ENCODE results near the gene TOP2A.
A peak's percentile ranks its signal among the peaks of the same experiment; 100 is the strongest.
"Not testable (repeated sequence)": the region's sequence is repeated elsewhere in the genome, so short reads cannot be mapped to it uniquely, and the experiment has no call there.

The TOP2A gene

DNA sequence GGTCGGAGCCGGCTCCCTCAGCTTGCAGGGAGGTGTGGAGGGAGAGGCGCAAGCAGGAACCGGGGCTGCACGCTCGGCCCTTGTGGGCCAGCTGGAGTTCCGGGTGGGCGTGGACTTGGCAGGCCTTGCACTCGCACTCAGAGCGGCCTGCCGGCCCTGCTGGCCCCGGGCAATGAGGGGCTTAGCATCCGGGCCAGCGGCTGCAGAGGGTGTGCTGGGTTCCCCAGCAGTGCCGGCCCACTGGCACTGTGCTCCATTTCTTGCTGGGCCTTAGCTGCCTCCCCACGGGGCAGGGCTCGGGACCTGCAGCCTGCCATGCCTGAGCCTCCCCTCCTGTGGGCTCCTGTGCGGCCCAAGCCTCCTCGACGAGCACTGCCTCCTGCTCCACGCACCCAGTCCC lies 41.9 kb downstream of the TOP2A start:
- not testable (repeated sequence) for DNase-seq (ENCODE audit: low spot score)

DNA sequence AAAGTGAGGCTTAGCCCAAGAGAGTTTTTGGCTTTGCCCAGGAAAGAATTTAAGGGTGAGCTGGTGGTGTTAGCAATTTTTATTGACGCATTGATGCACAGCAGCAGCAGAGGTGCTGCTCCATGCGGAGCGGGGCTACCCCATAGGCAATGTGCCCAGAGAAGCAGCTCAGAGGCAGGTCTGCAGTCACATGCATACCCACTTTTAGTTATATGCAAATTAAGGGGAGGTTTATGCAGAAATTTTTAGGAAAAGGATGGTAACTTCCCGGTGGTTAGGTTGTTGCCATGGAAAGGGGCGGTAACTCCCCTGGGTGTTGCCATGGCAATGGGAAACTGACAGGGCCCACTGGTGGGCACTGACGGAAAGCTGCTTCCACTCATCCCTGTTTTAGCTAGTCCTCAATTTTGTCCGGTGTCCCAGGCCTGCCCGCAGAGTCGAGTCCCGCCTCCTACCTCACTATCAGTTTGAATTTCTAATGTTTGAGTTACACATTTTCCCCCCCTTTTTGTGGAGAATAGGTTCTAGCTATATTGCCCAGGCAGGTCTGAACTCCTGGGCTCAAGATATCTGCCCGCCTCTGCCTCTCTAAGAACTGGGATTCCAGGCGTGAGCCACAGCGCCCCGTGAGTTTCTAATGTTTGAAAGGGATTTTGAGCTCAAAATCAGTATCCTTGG lies 42.7 kb downstream of the TOP2A start:
- no peak for DNase-seq (ENCODE audit: low spot score)

DNA sequence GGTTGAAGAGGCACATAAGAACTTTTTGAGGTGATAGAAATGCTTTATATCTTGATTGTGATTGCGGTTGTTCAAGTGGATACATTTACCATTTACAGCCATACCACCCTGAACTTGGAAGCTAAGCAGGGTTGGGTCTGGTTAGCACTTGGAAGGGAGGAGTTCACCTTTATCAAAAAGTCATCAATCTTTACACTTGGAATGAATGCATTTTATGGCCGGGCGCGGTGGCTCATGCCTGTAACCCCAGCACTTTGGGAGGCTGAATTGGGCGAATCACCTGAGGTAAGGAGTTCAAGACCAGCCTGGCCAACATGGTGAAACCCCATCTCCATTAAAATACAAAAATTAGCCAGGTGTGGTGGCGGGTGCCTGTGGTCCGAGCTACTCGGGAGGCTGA lies 43.7 kb downstream of the TOP2A start:
- no peak for DNase-seq (ENCODE audit: low spot score)

- DNase-seq (ENCODE audit: low spot score), result no peak
Measured at GRCh38 chr17:40373324-40373723, 44.4 kb downstream of the TOP2A start.

DNA sequence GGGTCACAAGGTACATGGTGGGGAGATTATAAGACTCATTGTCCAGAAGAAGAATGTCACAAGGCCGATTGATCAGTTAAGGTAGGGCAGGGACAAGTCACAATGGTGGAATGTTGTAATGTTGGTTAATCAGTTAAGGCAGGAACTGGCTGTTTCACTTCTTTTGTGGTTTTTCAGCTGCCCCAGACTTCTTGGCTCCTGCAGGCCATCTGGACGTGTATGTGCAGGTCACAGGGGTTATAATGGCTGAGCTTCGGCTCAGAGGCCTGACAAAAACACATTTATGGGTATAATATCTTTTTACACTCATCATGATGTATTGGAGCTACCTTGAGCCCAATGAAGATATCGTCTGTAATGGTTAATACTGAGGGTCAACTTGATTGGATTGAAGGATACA lies 45.1 kb downstream of the TOP2A start:
- DNase-seq (ENCODE audit: low spot score), result not testable (repeated sequence)

- DNase-seq (ENCODE audit: low spot score), result no peak
Measured at GRCh38 chr17:40372031-40372430, 45.7 kb downstream of the TOP2A start.

- no peak for DNase-seq (ENCODE audit: low spot score)
Measured at GRCh38 chr17:40371261-40371929, 46.3 kb downstream of the TOP2A start.

DNA sequence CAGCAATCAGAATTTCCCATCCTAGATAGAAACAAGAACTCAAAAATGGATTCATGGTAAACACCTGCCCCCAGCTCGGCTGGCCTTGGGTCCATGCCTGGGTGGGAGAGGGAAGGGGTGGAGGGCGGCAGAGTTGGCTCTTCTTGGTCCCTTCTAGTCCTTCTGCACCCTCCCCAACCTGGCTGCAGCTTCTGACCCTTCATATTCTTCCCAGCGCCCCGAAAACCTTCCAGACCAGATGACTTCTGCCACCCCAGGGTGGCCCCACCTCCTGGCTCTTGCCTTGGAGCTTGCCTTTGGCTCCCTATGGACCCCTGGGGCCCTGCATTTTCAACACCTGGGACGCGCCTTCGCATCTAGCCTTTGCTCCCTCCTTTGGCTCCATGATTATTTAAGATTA lies 47.8 kb downstream of the TOP2A start:
- DNase-seq (ENCODE audit: low spot score), result no peak

DNA sequence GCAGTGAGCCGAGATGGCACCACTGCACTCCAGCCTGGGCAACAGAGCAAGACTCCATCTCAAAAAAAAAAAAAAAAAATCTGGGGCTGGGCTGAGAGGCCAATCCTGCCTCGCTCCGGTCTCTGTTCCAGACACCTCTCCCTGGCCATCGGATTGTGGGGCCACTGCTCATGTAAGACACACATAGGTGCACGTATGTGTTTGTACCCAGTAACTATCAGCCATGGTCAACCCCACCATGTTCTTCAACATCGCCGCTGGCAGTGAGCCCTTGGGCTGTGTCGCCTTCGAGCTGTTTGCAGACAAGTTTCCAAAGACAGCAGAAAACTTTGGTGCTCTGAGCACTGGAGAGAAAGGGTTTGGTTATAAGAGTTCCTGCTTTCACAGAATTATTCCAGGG lies 50.0 kb downstream of the TOP2A start:
- not testable (repeated sequence) for DNase-seq (ENCODE audit: low spot score)

- DNase-seq (ENCODE audit: low spot score), result no peak
Measured at GRCh38 chr17:40366861-40367518, 50.7 kb downstream of the TOP2A start.

DNA sequence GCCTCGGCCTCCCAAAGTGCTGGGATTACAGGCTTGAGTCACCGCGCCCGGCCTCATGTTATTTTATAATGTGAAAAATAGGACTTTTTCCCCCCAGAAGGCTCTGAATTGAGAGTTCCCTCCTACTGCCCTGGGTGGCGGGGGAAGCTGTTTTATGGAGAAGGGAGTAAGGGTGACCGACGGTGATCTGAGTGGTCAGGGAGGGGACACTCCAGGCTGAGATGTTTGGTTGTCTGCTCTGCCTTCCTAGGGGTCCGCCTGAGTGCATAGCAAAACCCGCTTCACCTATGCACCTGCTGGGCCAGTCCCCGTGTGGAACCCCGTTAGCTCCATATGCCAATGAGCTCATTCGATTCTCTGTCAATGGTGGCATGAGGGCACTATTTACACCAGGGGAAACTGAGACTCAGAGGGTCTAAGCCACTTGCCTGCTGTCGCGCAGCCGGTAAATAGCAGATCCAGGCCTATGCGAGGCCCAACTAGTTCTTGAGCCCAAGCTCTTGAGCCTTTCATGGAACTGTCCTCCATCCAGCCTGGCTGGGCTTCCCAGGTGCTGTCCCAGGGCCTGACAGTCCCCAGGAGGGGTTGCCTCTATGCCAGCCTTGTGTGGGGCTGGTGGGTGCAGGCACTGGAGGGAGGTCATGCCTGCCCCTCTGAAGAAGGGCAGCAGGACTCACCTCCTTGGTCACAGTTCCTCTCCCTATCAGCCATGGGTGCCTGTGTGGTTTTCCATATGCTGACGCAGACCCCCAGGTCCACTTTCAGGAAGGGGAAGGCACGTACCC lies 51.4 kb downstream of the TOP2A start:
- no peak for DNase-seq (ENCODE audit: low spot score)

DNA sequence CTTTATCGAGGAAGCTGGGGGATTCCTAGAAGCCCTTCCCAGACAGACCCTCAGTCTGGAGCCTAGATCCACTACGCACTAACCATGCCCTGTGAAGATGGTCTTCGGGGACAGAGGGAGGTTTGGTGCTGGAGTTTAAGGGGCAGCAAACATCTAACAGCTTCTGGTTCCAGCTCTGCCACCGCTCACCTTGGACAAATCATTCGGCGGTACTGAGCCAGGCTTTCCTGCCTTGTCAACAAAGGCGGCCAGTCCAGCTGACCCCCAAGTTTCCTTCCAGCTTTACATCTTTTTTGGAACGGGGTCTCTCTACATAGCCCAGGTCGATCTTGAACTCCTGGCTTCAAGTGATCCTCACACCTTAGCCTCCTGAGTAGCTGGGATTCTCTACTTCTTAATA lies 52.8 kb downstream of the TOP2A start:
- no peak for DNase-seq (ENCODE audit: low spot score)

GRCh38 chr17:40364121-40364861 lies 53.4 kb downstream of the TOP2A start, which contains the start of gene GJD3:
GJD3 (minus strand) TSS chr17:40364737; CDS start chr17:40363815, 922 bp downstream.
- no peak for DNase-seq (ENCODE audit: low spot score)

GRCh38 chr17:40363111-40363827 lies 54.4 kb downstream of the TOP2A start:
- no peak for DNase-seq (ENCODE audit: low spot score)

DNA sequence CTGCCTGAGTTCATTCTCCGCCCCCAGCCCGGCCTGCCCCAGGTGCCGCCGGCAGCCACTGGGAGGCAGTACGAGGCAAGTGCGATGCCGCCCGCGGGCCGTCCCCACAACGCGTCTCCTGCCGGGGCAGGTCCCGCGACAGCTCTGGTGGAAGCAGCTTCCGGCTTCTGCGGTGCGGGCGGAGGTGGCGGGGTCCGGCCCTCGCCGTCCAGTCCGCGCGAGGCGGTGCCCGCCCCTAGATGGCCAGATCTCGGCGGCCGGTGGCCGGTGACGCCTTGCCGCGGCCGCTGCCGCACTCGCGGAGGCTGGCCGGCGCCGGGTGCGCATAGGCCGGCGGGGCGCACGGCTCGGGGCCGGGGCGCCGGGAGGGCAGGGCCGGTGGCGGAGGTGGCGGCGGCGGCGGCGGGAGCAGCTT lies 55.0 kb downstream of the TOP2A start:
- DNase-seq (ENCODE audit: low spot score), result no peak

DNA sequence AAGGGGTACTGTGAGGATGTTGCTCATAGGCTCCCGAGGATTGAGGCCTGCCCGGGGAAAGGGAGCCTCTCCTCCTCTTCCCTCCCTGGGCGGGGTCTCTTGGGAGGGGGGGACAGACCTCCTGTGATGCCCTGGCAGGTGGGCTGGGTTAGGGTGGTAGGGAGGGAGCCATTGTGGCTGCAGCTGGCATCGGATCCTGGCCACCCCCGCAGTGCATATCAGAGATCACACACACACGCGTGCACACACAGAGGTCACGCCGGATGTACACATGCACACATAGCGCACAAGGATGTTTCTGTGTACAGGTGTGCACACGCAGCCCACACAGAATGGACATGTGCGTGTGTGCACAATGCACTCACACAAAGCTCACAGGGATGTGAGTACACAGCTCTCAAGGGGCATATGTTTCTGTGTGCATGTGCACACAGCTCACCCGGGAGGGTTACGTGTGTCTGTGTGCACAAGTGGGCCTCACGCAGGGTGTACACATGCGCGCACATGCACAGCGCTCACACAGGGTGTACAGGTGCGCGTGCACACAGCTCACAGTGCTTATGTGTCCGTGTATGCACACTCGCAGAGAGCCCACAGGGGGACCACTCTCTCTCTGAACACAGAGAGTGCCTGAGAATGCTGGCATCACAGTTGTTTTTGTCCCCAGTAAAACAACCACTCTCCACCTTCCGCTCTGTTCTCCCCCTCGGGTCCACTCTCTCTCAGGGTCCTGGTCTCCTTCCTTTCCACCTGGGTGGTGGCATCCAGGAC lies 55.6 kb downstream of the TOP2A start:
- no peak for DNase-seq (ENCODE audit: low spot score)

DNA sequence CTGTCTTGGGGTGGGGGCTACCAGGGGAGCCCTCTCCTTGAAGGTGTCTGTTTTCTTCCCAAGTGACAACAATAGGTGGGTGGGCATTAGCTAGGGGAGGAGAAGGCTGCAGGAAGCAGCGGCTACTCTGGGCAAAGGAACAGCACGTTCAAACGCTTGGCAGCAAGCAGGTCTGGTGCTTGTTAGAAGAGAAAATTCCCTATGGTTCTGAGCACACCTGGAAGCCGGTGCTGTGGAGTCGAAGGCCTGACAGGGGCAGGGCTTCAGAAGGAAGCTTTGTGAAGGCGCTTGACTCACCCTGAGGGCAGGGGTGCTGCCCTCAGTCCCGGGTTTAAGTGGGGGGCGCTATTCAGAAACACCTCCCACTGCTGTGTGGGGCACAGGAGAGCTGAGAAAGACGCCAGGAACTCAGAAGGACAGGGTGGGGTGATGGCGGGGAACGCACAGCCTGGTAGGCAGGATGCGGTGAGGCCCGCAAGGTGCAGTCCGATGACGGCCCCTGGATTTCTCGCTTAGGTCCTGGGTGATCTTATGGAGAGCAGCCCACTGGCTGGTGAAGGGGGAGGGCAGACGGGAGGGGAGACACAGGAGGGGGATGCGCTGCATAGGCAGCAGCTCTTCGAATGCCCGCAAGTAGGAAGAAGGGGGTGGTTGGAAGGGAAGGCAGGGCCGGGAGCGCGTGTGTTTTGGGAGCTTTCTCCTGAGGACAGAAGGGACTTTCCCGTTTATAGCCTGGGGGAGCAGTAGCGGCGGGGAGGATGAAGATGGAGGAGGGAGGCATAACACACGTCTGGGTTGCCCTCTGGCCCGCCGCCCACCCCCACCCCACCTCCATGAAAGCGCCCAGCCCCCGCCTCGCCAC lies 56.4 kb downstream of the TOP2A start:
- DNase-seq (ENCODE audit: low spot score), result no peak

- DNase-seq (ENCODE audit: low spot score), result no peak
Measured at GRCh38 chr17:40360091-40360490, 57.6 kb downstream of the TOP2A start.

DNA sequence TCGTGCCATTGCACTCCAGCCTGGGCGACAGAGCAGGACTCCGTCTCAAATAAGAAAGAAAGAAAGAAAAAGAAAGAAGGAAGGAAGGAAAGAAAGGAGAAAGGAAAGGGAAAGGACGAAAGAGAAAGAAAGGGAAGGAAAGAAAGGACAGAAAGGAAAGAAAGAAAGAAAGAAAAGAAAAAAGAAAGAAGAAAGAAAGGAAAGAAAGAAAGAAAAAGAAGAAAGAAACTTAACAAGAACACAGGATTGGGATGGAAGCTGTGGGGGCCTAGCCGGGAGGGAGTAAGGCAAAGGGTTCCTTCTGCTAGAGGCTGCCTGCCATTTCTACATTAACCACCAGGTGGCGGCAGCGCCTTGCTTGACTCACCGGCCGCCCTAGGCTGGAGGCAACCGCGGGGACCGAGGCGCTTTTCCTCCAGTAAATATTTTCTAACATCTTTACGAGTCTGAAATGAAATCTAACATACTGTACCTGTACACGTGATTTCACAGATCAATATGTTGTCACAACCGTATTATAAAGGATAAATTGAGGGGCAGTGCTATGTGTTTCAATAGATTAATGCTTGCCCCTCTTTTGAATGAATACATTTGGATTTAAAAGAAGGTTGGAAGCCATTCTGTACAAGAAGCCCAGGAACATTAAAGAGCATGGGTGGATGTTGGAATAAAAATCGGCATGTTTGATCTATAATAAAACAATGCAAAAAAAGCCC lies 59.2 kb downstream of the TOP2A start:
- peak; percentile 73 for DNase-seq (ENCODE audit: low spot score)
